Measurements from ENCODE around the gene CRTC3. TPM values are rescaled to one million over a fixed set of nuclear protein-coding genes. Genes with fewer than 3 reads are reported as not detected.

CRTC3 gene
- total RNA-seq, 2 experiments from 2014 or later = 27.1 to 28.7 TPM

DNA sequence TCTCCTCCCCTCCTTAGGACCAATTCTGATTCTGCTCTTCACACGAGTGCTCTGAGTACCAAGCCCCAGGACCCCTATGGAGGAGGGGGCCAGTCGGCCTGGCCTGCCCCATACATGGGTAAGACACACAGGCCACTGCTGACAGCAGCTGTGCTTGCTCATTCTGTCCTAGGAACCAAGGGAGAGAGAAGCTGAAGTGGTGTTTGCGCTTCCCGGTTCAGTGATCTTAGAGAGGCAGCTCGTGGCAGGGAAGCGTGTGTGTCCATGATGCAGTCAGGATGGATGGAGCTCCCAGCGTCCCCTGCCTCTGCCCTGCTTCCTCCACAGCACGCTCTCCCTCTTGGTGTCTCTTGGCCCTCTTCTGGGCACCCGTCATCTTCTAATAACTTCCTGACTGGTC is 77.6 kb downstream of the CRTC3 start:
- Mint-ChIP-seq H3K27me3 (no peaks in the 10 kb centered on the region), H3K4me1 (ENCODE audit: low read depth) (peaks cover 18% of the 10 kb centered on the region), H3K27ac (no peak overlapping the region), H3K36me3 (ENCODE audit: low read depth) (peaks cover 15% of the 10 kb centered on the region), H3K4me3 (no peak overlapping the region), H3K9me3 (no peaks in the 10 kb centered on the region)
- ChIA-PET CTCF (interaction anchor here (1.4 kb wide), 1 partner anchor 77 kb away, joined by 3 read pairs; no protein-coding TSS in a partner anchor), POLR2A (no interaction called here)
- no peak for DNase-seq
- intact Hi-C loops (cut with micrococcal nuclease) = no loop called here
- no peak for ATAC-seq
- TF ChIP-seq, protein P1, sequence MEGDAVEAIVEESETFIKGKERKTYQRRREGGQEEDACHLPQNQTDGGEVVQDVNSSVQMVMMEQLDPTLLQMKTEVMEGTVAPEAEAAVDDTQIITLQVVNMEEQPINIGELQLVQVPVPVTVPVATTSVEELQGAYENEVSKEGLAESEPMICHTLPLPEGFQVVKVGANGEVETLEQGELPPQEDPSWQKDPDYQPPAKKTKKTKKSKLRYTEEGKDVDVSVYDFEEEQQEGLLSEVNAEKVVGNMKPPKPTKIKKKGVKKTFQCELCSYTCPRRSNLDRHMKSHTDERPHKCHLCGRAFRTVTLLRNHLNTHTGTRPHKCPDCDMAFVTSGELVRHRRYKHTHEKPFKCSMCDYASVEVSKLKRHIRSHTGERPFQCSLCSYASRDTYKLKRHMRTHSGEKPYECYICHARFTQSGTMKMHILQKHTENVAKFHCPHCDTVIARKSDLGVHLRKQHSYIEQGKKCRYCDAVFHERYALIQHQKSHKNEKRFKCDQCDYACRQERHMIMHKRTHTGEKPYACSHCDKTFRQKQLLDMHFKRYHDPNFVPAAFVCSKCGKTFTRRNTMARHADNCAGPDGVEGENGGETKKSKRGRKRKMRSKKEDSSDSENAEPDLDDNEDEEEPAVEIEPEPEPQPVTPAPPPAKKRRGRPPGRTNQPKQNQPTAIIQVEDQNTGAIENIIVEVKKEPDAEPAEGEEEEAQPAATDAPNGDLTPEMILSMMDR (IDR thresholded peaks at IDR 0.05) = no peak

DNA sequence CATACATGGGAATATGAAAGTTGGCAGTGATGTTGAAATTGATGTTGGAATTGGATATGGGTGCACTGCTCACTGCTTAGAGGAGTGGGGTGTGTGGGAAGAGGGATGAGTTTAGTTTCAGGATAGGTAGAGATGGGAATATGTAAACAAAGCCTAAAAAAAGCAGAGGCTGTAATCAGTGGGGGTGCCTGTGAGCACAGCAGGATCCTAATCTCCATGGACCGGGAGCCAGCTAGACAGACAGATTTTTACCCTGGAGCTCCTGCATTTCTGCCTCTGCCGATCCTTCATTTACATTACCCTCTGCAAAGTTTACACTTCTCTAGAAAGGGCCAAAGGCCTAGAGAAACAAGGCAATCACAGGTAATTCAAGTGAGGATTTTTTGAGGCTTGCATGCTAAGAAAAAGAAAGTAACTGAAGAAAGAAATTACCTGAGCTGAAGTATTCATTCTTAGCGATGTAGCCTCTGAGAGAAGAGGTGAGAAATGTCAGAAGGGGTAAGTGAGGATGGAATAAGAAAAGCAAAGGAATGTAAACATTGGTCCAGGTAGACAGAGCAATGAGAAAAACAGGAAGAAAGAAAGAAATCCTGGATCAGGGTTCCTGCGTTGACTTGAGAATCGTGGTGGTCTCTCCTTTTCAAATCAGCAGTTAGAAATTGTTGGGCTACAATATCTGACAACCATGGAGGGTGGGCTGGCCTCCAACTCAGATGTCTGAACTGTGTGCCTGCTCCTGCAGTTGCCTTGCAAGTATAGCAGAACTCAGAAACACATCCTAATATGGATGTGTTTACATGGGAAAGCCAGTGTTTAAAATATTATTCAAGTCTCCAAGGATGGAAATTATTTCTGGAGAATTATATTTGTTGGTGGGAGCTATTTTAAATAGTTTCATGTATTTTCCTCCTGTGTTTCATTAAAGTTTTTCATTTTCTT is 79.8 kb downstream of the CRTC3 start:
- Mint-ChIP-seq H3K9me3 (no peaks in the 10 kb centered on the region), H3K4me3 (no peak overlapping the region), H3K27ac (no peak overlapping the region), H3K27me3 (no peaks in the 10 kb centered on the region), H3K36me3 (ENCODE audit: low read depth) (peaks cover 14% of the 10 kb centered on the region), H3K4me1 (ENCODE audit: low read depth) (peaks cover 16% of the 10 kb centered on the region)
- ATAC-seq (no peak), DNase-seq (no peak)
- intact Hi-C loops (cut with micrococcal nuclease) = loop anchor here (10.0 kb wide), 1 partner anchor 125 kb away; no protein-coding TSS in a partner anchor
- ChIA-PET POLR2A (no interaction called here), CTCF (interaction anchor here (1.0 to 1.1 kb wide), 2 partner anchors 11 to 29 kb away, joined by 3 read pairs; no protein-coding TSS in a partner anchor)
- TF ChIP-seq, protein P1 (IDR thresholded peaks at IDR 0.05) = no peak

DNA sequence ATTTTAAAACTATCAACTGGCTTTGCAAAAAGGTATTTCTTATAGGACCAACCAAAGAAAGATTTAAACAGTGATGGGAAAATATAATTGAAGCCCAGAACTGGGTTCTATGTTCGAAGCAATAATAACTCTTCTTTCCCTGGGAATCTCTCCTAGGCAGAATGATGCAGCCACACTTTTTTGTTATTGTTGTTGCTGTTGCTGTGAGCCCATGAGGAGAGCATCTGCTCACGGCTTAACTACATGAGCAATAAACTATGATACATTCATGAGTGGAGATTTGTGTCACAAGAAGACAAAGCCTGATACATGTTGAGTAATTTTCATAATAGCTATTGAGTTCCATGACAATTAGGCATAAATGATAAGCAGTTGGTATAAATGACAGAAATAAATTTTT is 80.5 kb downstream of the CRTC3 start:
- no peak overlapping the region for H3K27ac Mint-ChIP-seq

DNA sequence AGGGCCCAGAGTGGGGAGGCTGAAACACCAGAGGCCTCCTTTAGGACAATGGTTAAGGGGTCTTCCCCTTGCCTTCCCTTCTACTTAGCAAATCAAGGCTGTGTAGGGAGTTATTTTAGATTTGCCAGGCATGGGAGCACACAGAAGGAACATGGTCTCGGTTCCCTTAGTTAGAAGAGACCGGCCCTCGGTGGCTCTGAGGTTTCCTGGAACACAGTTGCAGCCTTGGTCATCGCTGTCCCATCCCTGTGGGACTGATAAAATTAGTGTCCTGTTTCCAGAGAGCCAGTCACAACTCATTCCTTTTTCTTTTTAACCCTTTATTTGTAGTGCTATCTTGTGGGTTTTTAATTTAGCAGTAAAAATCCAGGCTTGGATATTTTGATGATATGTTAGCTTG is 81.4 kb downstream of the CRTC3 start:
- intact Hi-C loops (cut with micrococcal nuclease) = loop anchor here (10.0 kb wide), 1 partner anchor 126 kb away; no protein-coding TSS in a partner anchor
- no peak overlapping the region for H3K27ac Mint-ChIP-seq
- ChIA-PET CTCF (no interaction called here), POLR2A (no interaction called here)
- H3K27me3 Mint-ChIP-seq = no peaks in the 10 kb centered on the region
- no peaks in the 10 kb centered on the region for H3K9me3 Mint-ChIP-seq
- H3K4me1 Mint-ChIP-seq (ENCODE audit: low read depth) = peaks cover 13% of the 10 kb centered on the region
- no peak overlapping the region for H3K4me3 Mint-ChIP-seq
- no peak for DNase-seq
- H3K36me3 Mint-ChIP-seq (ENCODE audit: low read depth) = peaks cover 19% of the 10 kb centered on the region
- TF ChIP-seq, protein P1 (IDR thresholded peaks at IDR 0.05) = no peak
- ATAC-seq = no peak

More for the DNA sequence above, 80.5 kb downstream of the CRTC3 start:
- no peak overlapping the region for H3K4me3 Mint-ChIP-seq
- no peak for DNase-seq
- peaks cover 16% of the 10 kb centered on the region for H3K36me3 Mint-ChIP-seq (ENCODE audit: low read depth)
- peaks cover 15% of the 10 kb centered on the region for H3K4me1 Mint-ChIP-seq (ENCODE audit: low read depth)
- no peak for ATAC-seq
- H3K27me3 Mint-ChIP-seq = no peaks in the 10 kb centered on the region
- POLR2A ChIA-PET = no interaction called here
- CTCF ChIA-PET = no interaction called here
- TF ChIP-seq, protein P1 (IDR thresholded peaks at IDR 0.05) = no peak
- intact Hi-C loops (cut with micrococcal nuclease) = loop anchor here (10.0 kb wide), 1 partner anchor 125 kb away; no protein-coding TSS in a partner anchor
- no peaks in the 10 kb centered on the region for H3K9me3 Mint-ChIP-seq

DNA sequence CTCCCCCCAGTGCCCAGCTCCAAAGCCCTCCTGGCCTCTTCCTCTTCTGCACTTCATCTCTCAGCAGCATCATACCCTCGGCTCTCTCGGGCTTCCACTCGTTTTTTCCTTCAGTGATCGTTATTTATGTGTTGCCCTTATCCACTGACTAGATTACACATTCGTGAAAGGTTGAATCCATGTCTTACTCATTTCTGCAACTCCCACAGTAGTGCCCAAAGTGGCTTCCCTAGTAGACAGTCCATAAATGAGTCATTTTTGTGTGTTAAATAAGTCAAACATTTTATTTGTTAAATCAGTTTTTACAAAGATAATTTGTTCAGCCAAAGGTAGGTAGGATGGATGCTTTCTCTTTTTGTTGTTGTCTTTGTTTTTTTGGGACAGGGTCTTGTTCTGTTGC is 87.4 kb downstream of the CRTC3 start:
- H3K4me3 Mint-ChIP-seq = no peak overlapping the region
- intact Hi-C loops (cut with micrococcal nuclease) = loop anchor here (10.0 kb wide), 1 partner anchor 132 kb away; no protein-coding TSS in a partner anchor

More for the DNA sequence above, 87.4 kb downstream of the CRTC3 start:
- TF ChIP-seq, protein P1 (IDR thresholded peaks at IDR 0.05) = no peak
- DNase-seq (no peak), ATAC-seq (no peak)
- CTCF ChIA-PET = interaction anchor here (0.6 to 1.8 kb wide), 3 partner anchors 269 to 297 kb away, joined by 3 to 5 read pairs (median 4); no protein-coding TSS in a partner anchor
- Mint-ChIP-seq H3K4me1 (ENCODE audit: low read depth) (peaks cover 37% of the 10 kb centered on the region), H3K9me3 (no peaks in the 10 kb centered on the region), H3K36me3 (ENCODE audit: low read depth) (peaks cover 34% of the 10 kb centered on the region), H3K27ac (peak overlapping the region; percentile 41), H3K27me3 (no peaks in the 10 kb centered on the region)
- POLR2A ChIA-PET = no interaction called here

Measured in activated CD8-positive, alpha-beta T cell treated with anti-CD3 and anti-CD28 coated beads for 36 hours (primary cell).